DND-41 (cell line): ENCODE measurements around the gene RAB6B.

Source experiments
- ATAC-seq: fragments of 200-7000 bp; cut with Tn5 transposase; 3 replicates; pipeline ENCODE4 v1.9.1; 2021; ENCODE audit warnings: low read depth; ENCODE audit not compliant: insufficient read depth
- DNase-seq: peaks from one replicate; pipeline ENCODE4 v3.0.0-alpha.2; 2020
- H2AFZ ChIP-seq: 2 replicates; pipeline ENCODE4 v1.6.0; 2012; ENCODE audit warnings: low read depth, low read length
- H3K27ac ChIP-seq: 2 replicates; pipeline ENCODE4 v1.5.1; 2012; ENCODE audit warnings: low read length, inconsistent platforms
- H3K27me3 ChIP-seq: fragments of 200-600 bp; sonication (generic); 2 replicates; pipeline ENCODE4 v1.6.0; 2012; ENCODE audit warnings: low read length, mild to moderate bottlenecking, inconsistent platforms; ENCODE audit not compliant: insufficient read depth, poor library complexity
- H3K36me3 ChIP-seq: 2 replicates; pipeline ENCODE4 v1.5.1; 2012; ENCODE audit warnings: low read length, inconsistent platforms; ENCODE audit not compliant: insufficient read depth
- H3K4me1 ChIP-seq: 2 replicates; pipeline ENCODE4 v1.5.1; 2012; ENCODE audit warnings: mild to moderate bottlenecking, low read length; ENCODE audit not compliant: insufficient read depth
- H3K4me2 ChIP-seq: 2 replicates; pipeline ENCODE4 v1.6.0; 2012; ENCODE audit warnings: mild to moderate bottlenecking, moderate library complexity, low read length, inconsistent platforms; ENCODE audit not compliant: insufficient read depth
- H3K4me3 ChIP-seq, 2 experiments: fragments of 200-600 bp in 1 of 2; shearing (Covaris generic) in 1 of 2; 2 replicates each; pipeline ENCODE4 v1.5.1; 2012 to 2016; ENCODE audit warnings: inconsistent platforms in 2 of 2, low read length in 2 of 2, mild to moderate bottlenecking in 2 of 2, low read depth in 1 of 2, moderate library complexity in 1 of 2
- H3K79me2 ChIP-seq: 2 replicates; pipeline ENCODE4 v1.6.0; 2012; ENCODE audit warnings: low read length, inconsistent platforms; ENCODE audit not compliant: insufficient read depth
- H3K9ac ChIP-seq: 2 replicates; pipeline ENCODE4 v1.6.0; 2012; ENCODE audit warnings: low read depth, mild to moderate bottlenecking, inconsistent platforms, low read length, moderate library complexity
- H3K9me3 ChIP-seq: 2 replicates; pipeline ENCODE4 v1.5.1; 2012; ENCODE audit warnings: low read length, moderate library complexity, mild to moderate bottlenecking, inconsistent platforms; ENCODE audit not compliant: insufficient read depth, severe bottlenecking
- H4K20me1 ChIP-seq: 2 replicates; pipeline ENCODE4 v1.6.0; 2012; ENCODE audit warnings: low read length; ENCODE audit not compliant: insufficient read depth
- CTCF ChIP-seq: IDR thresholded peaks from 2 replicates; pipeline ENCODE4 v1.5.1; 2012; ENCODE audit warnings: borderline replicate concordance, low read length, moderate library complexity, mild to moderate bottlenecking; ENCODE audit not compliant: poor library complexity, severe bottlenecking; ENCODE audit errors: extremely low read depth
- EZH2 ChIP-seq: IDR thresholded peaks from 3 replicates; pipeline ENCODE4 v1.6.1; 2012; ENCODE audit warnings: borderline replicate concordance, low read depth, mild to moderate bottlenecking, moderate library complexity, low read length, inconsistent platforms; ENCODE audit not compliant: severe bottlenecking

The RAB6B gene

GRCh38 chr3:133888726-133889340 is 6.8 kb downstream of the RAB6B start:
- Histone ChIP-seq H3K27me3 (no peaks in the 10 kb centered on the region), H2AFZ (no peak overlapping the region), H3K9ac (no peak overlapping the region), H4K20me1 (no peaks in the 10 kb centered on the region), H3K4me3 (no peak overlapping the region), H3K79me2 (no peaks in the 10 kb centered on the region), H3K4me2 (no peak overlapping the region), H3K9me3 (no peaks in the 10 kb centered on the region), H3K36me3 (no peaks in the 10 kb centered on the region), H3K4me1 (no peaks in the 10 kb centered on the region), H3K27ac (no peak overlapping the region)
- ATAC-seq (no peak), DNase-seq (no peak)
- TF ChIP-seq CTCF: no peak
- TF ChIP-seq EZH2: no peak

GRCh38 chr3:133887803-133888703 is 7.6 kb downstream of the RAB6B start:
- Histone ChIP-seq H3K36me3 (no peaks in the 10 kb centered on the region), H3K79me2 (no peaks in the 10 kb centered on the region), H3K27ac (no peak overlapping the region), H4K20me1 (no peaks in the 10 kb centered on the region), H3K4me1 (no peaks in the 10 kb centered on the region), H3K9me3 (no peaks in the 10 kb centered on the region), H3K9ac (no peak overlapping the region), H3K27me3 (no peaks in the 10 kb centered on the region), H3K4me3 (no peak overlapping the region), H2AFZ (no peak overlapping the region), H3K4me2 (no peak overlapping the region)
- ATAC-seq (no peak), DNase-seq (no peak)
- TF ChIP-seq EZH2 (no peak), CTCF (no peak)

- Histone ChIP-seq H3K27ac (no peak overlapping the region), H3K9ac (no peak overlapping the region), H2AFZ (no peak overlapping the region), H3K4me1 (no peaks in the 10 kb centered on the region), H3K4me3 (no peak overlapping the region), H3K27me3 (no peaks in the 10 kb centered on the region), H3K9me3 (no peaks in the 10 kb centered on the region), H3K79me2 (no peaks in the 10 kb centered on the region), H4K20me1 (no peaks in the 10 kb centered on the region), H3K36me3 (no peaks in the 10 kb centered on the region), H3K4me2 (no peak overlapping the region)
- ATAC-seq (no peak), DNase-seq (no peak)
- TF ChIP-seq CTCF (no peak), EZH2 (no peak)
Measured at GRCh38 chr3:133887074-133887802, 8.4 kb downstream of the RAB6B start.
